Smooth muscle cell (in vitro differentiated cells): Measurements from ENCODE around the gene CHURC1. TPM values are rescaled to one million over a fixed set of nuclear protein-coding genes. Genes with fewer than 3 reads are reported as not detected.

Experiments
- DNase-seq: peaks from one replicate; lab custom pipeline; 2025; ENCODE audit not compliant: unreplicated experiment; lab: John Stamatoyannopoulos, UW
- H2AFZ ChIP-seq: fragments of 200-600 bp; sonication (generic); 2 replicates; pipeline ENCODE4 v1.6.0; 2016; ENCODE audit warnings: antibody characterized with exemption, low read depth, mild to moderate bottlenecking
- H3F3A ChIP-seq: fragments of 200-600 bp; sonication (generic); 2 replicates; pipeline ENCODE4 v1.6.0; 2017; ENCODE audit warnings: antibody characterized with exemption, low read depth
- H3K27ac ChIP-seq: fragments of 200-600 bp; sonication (generic); 2 replicates; pipeline ENCODE4 v1.5.1; 2016; ENCODE audit warnings: low read depth, mild to moderate bottlenecking
- H3K27me3 ChIP-seq: fragments of 200-600 bp; sonication (generic); 2 replicates; pipeline ENCODE4 v1.6.1; 2016; ENCODE audit warnings: low read depth, mild to moderate bottlenecking
- H3K36me3 ChIP-seq: fragments of 200-600 bp; sonication (generic); 2 replicates; pipeline ENCODE4 v1.5.1; 2016; ENCODE audit warnings: low read depth
- H3K4me1 ChIP-seq: fragments of 200-600 bp; sonication (generic); 2 replicates; pipeline ENCODE4 v1.5.1; 2016; ENCODE audit warnings: low read depth
- H3K4me2 ChIP-seq: fragments of 200-600 bp; sonication (generic); 2 replicates; pipeline ENCODE4 v1.6.0; 2016; ENCODE audit warnings: mild to moderate bottlenecking
- H3K4me3 ChIP-seq: fragments of 200-600 bp; sonication (generic); 2 replicates; pipeline ENCODE4 v1.5.1; 2016; ENCODE audit warnings: mild to moderate bottlenecking
- H3K79me2 ChIP-seq: fragments of 200-600 bp; sonication (generic); 2 replicates; pipeline ENCODE4 v1.6.0; 2016; ENCODE audit warnings: low read depth, mild to moderate bottlenecking
- H3K9ac ChIP-seq: fragments of 200-600 bp; sonication (generic); 2 replicates; pipeline ENCODE4 v1.6.0; 2016; ENCODE audit warnings: low read depth
- H3K9me3 ChIP-seq: fragments of 200-600 bp; sonication (generic); replicated peaks from 2 replicates; pipeline ENCODE4 v1.5.1; 2016; ENCODE audit warnings: low read depth
- H4K20me1 ChIP-seq: fragments of 200-600 bp; sonication (generic); 2 replicates; pipeline ENCODE4 v1.6.0; 2016; ENCODE audit warnings: low read depth
- WGBS: methylation state at CpG from one replicate; pipeline ENCODE4 v1.1.7; 2016; ENCODE audit warnings: low lambda C conversion rate; 5-methylcytosine and 5-hydroxymethylcytosine counted together
- polyA plus RNA-seq: library from polyadenylated mRNA; unstranded; fragments of >200 nt; fragmentation: Nextera tagmentation; extraction: Ambion mirVana; gene quantifications from 2 replicates; pipeline ENCODE4 v1.2.1, GENCODE V29; 2016
- total RNA-seq: library from RNA; depleted of rRNA; stranded (reverse); fragments of >200 nt; gene quantifications from 2 replicates; pipeline ENCODE4 v1.2.3, GENCODE V29; 2014
- TF ChIP-seq, protein P1 (sequence below): fragments of 200-600 bp; sonication (generic); IDR thresholded peaks from 2 replicates; pipeline ENCODE4 v1.5.1; 2017; ENCODE audit warnings: borderline replicate concordance, mild to moderate bottlenecking, antibody characterized with exemption; ENCODE audit not compliant: insufficient read depth, poor library complexity, severe bottlenecking

CHURC1 gene
- total and polyA plus RNA-seq, 2 experiments from 2014 or later: 48.8 to 102 TPM

DNA sequence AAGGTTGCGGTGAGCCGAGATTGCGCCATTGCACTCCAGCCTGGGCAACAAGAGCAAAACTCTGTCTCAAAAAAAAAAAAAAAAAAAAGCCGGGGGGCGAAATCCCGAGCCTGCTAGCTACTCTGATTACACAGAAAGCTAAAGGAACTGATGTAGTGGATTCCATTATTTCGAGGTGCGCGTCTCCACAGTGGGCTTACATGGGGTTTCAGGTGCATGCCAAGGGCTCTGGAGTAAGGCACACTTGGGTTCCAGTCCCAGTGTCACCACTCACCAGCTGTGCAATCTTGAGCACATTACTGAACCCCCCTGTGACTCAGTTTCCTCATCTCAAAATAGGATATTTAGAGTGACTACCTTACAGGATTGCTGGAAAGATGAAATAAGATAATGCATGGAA is 59.6 kb downstream of the CHURC1 start:
- Histone ChIP-seq H2AFZ (no peak overlapping the region), H3K4me1 (no peaks in the 10 kb centered on the region), H3F3A (no peaks in the 10 kb centered on the region), H3K79me2 (no peaks in the 10 kb centered on the region), H3K9ac (no peak overlapping the region), H3K9me3 (no peaks in the 10 kb centered on the region), H4K20me1 (peaks cover 13% of the 10 kb centered on the region), H3K27ac (no peak overlapping the region), H3K4me3 (no peak overlapping the region), H3K36me3 (no peaks in the 10 kb centered on the region), H3K27me3 (no peaks in the 10 kb centered on the region), H3K4me2 (no peak overlapping the region)
- DNase-seq: no peak
- TF ChIP-seq, protein P1, sequence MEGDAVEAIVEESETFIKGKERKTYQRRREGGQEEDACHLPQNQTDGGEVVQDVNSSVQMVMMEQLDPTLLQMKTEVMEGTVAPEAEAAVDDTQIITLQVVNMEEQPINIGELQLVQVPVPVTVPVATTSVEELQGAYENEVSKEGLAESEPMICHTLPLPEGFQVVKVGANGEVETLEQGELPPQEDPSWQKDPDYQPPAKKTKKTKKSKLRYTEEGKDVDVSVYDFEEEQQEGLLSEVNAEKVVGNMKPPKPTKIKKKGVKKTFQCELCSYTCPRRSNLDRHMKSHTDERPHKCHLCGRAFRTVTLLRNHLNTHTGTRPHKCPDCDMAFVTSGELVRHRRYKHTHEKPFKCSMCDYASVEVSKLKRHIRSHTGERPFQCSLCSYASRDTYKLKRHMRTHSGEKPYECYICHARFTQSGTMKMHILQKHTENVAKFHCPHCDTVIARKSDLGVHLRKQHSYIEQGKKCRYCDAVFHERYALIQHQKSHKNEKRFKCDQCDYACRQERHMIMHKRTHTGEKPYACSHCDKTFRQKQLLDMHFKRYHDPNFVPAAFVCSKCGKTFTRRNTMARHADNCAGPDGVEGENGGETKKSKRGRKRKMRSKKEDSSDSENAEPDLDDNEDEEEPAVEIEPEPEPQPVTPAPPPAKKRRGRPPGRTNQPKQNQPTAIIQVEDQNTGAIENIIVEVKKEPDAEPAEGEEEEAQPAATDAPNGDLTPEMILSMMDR: no peak
- 93% methylated on average over 9 of the region's 9 CpGs for WGBS

DNA sequence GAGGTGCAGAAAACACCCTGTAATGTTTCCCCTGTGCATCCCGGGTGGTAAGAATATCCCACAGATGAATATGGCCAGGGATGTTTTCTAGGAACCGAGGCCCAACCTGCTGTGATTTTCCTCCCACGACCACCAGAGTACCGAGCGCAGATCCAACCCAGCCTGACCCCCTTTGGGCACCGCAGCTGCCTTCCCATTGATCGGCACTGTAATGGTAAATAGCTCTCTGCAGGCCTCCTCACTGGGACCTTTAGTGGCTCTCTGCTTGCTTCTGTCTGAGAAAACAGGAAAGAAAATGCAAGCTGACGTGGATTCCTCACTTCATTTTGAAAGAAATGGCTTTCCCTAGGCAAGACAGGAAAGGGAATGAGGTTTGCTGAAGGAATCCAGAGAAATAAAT is 60.3 kb downstream of the CHURC1 start:
- Histone ChIP-seq H3K36me3 (no peaks in the 10 kb centered on the region), H3K79me2 (no peaks in the 10 kb centered on the region), H4K20me1 (peaks cover 8% of the 10 kb centered on the region), H3K4me2 (no peak overlapping the region), H3K27me3 (no peaks in the 10 kb centered on the region), H3K9ac (no peak overlapping the region), H3K9me3 (no peaks in the 10 kb centered on the region), H2AFZ (no peak overlapping the region), H3K4me1 (peaks cover 3% of the 10 kb centered on the region), H3F3A (no peaks in the 10 kb centered on the region), H3K27ac (no peak overlapping the region), H3K4me3 (no peak overlapping the region)
- WGBS: 60% methylated on average over 8 of the region's 8 CpGs
- TF ChIP-seq, protein P1: no peak
- DNase-seq: no peak

DNA sequence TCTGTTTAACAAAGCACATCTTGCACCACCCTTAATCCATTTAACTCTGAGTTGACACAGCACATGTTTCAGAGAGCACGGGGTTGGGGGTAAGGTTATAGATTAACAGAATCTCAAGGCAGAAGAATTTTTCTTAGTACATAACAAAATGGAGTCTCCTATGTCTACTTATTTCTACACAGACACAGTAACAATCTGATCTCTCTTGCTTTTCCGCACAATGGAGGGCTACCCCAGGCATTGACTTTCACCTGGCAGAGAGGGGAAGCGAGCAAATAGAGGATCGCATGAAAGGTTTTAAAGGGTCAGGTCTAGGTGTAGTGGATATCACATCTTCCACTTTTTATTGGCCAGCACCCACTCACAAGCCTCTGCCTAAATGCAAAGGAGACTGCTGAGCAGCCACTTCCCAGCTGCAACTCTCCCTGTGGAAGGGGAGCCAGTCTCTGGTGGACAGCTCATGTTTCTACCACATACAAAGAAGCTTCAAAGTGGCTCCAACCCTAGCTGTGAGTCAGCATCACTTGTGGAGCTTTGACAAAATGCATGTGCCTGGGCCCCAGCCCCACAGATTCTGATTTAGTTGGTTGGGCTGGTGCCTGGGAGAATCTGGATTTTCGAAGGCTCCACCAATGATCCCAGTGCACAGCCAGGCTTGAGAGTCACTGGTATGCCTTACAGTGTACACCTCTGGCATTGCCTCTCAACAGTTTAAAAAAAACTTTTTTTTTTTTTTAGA is 65.2 kb downstream of the CHURC1 start:
- no peaks in the 10 kb centered on the region for H3K9me3 ChIP-seq
- H4K20me1 ChIP-seq: no peaks in the 10 kb centered on the region
- no peak overlapping the region for H2AFZ ChIP-seq
- H3K27ac ChIP-seq: no peak overlapping the region
- DNase-seq: no peak
- H3K9ac ChIP-seq: no peak overlapping the region
- TF ChIP-seq, protein P1: no peak
- H3F3A ChIP-seq: no peaks in the 10 kb centered on the region
- no peak overlapping the region for H3K4me2 ChIP-seq
- peaks cover 7% of the 10 kb centered on the region for H3K4me1 ChIP-seq
- H3K4me3 ChIP-seq: no peak overlapping the region
- H3K36me3 ChIP-seq: no peaks in the 10 kb centered on the region
- WGBS: 77% methylated on average over 5 of the region's 5 CpGs
- no peaks in the 10 kb centered on the region for H3K79me2 ChIP-seq
- H3K27me3 ChIP-seq: no peaks in the 10 kb centered on the region
